ENCODE measurements around the gene KCNK17. TPM values are rescaled to one million over a fixed set of nuclear protein-coding genes. Genes with fewer than 3 reads are reported as not detected.

KCNK17 gene
- total RNA-seq, 1 experiment from 2014 or later = not detected

- H3K4me2 ChIP-seq (ENCODE audit: low read length) = no peak overlapping the region
- BruUV-seq (replicated peaks) = no TSS peak
- H3K36me3 ChIP-seq (ENCODE audit: low read depth, low read length) = no peaks in the 10 kb centered on the region
These were observed 34.7 kb downstream of the KCNK17 start for GRCh38 chr6:39279539-39279938.

GRCh38 chr6:39276379-39276995 lies 37.7 kb downstream of the KCNK17 start:
- BruUV-seq (replicated peaks) = no TSS peak
- Histone ChIP-seq H3F3A (ENCODE audit: low read length, unreplicated experiment) (no peaks in the 10 kb centered on the region), H3K79me2 (ENCODE audit: low read length) (no peaks in the 10 kb centered on the region), H3K36me3 (ENCODE audit: low read depth, low read length) (no peaks in the 10 kb centered on the region), H3K4me3 (ENCODE audit: low read length) (no peak overlapping the region), H3K9me2 (replicated peaks; ENCODE audit: low read length) (no peaks in the 10 kb centered on the region), H3K27ac (ENCODE audit: low read length) (no peak overlapping the region), H3K9ac (ENCODE audit: low read length) (no peak overlapping the region), H3K9me3 (ENCODE audit: low read length) (no peaks in the 10 kb centered on the region), H2AFZ (ENCODE audit: low read length) (no peak overlapping the region), H3K4me2 (ENCODE audit: low read length) (no peak overlapping the region), H4K20me1 (ENCODE audit: low read length) (no peaks in the 10 kb centered on the region), H3K4me1 (ENCODE audit: insufficient read depth, low read length) (peaks cover 20% of the 10 kb centered on the region), H3K27me3 (ENCODE audit: low read length) (no peaks in the 10 kb centered on the region)
- no peak for DNase-seq
- intact Hi-C loops (cut with micrococcal nuclease) = no loop called here
- CTCF ChIA-PET = no interaction called here
- no peak for TF ChIP-seq EZH2 (IDR thresholded peaks at IDR 0.05; ENCODE audit: low read length, unreplicated experiment)
- TF ChIP-seq CTCF (conservative IDR thresholded peaks at IDR 0.05; ENCODE audit: low read depth, low read length) = no peak
- no peak for TF ChIP-seq EZH2phosphoT487 (IDR thresholded peaks at IDR 0.05; ENCODE audit: borderline replicate concordance, low read length)
- no peak for ATAC-seq
- POLR2A ChIA-PET (ENCODE audit: unreplicated experiment) = no interaction called here

More at GRCh38 chr6:39279539-39279938, 34.7 kb downstream of the KCNK17 start:
- Histone ChIP-seq H3K79me2 (ENCODE audit: low read length) (no peaks in the 10 kb centered on the region), H3K4me3 (ENCODE audit: low read length) (no peak overlapping the region), H3F3A (ENCODE audit: low read length, unreplicated experiment) (no peaks in the 10 kb centered on the region), H4K20me1 (ENCODE audit: low read length) (no peaks in the 10 kb centered on the region), H3K9me2 (replicated peaks; ENCODE audit: low read length) (no peaks in the 10 kb centered on the region), H3K27me3 (ENCODE audit: low read length) (no peaks in the 10 kb centered on the region), H3K27ac (ENCODE audit: low read length) (peak overlapping the region; percentile 87), H3K9ac (ENCODE audit: low read length) (peak overlapping the region; percentile 38), H3K4me1 (ENCODE audit: insufficient read depth, low read length) (peaks cover 20% of the 10 kb centered on the region), H3K9me3 (ENCODE audit: low read length) (no peaks in the 10 kb centered on the region), H2AFZ (ENCODE audit: low read length) (no peak overlapping the region)
- no peak for TF ChIP-seq EZH2 (IDR thresholded peaks at IDR 0.05; ENCODE audit: low read length, unreplicated experiment)
- no peak for TF ChIP-seq EZH2phosphoT487 (IDR thresholded peaks at IDR 0.05; ENCODE audit: borderline replicate concordance, low read length)
- TF ChIP-seq CTCF (conservative IDR thresholded peaks at IDR 0.05; ENCODE audit: low read depth, low read length) = no peak
- POLR2A ChIA-PET (ENCODE audit: unreplicated experiment) = no interaction called here
- DNase-seq (no peak), ATAC-seq (no peak)
- intact Hi-C loops (cut with micrococcal nuclease) = no loop called here
- CTCF ChIA-PET = no interaction called here

GRCh38 chr6:39274903-39275302 lies 39.3 kb downstream of the KCNK17 start:
- no peaks in the 10 kb centered on the region for H3K9me2 ChIP-seq (replicated peaks; ENCODE audit: low read length)
- DNase-seq = no peak
- no peak overlapping the region for H3K27ac ChIP-seq (ENCODE audit: low read length)
- intact Hi-C loops (cut with micrococcal nuclease) = no loop called here
- H3K4me2 ChIP-seq (ENCODE audit: low read length) = no peak overlapping the region
- ChIA-PET POLR2A (ENCODE audit: unreplicated experiment) (no interaction called here), CTCF (no interaction called here)
- H3F3A ChIP-seq (ENCODE audit: low read length, unreplicated experiment) = no peaks in the 10 kb centered on the region
- H3K4me3 ChIP-seq (ENCODE audit: low read length) = no peak overlapping the region
- no peaks in the 10 kb centered on the region for H4K20me1 ChIP-seq (ENCODE audit: low read length)
- H3K9me3 ChIP-seq (ENCODE audit: low read length) = no peaks in the 10 kb centered on the region
- ATAC-seq = no peak
- no peaks in the 10 kb centered on the region for H3K79me2 ChIP-seq (ENCODE audit: low read length)
- H3K36me3 ChIP-seq (ENCODE audit: low read depth, low read length) = no peaks in the 10 kb centered on the region
- TF ChIP-seq EZH2 (IDR thresholded peaks at IDR 0.05; ENCODE audit: low read length, unreplicated experiment) (no peak), EZH2phosphoT487 (IDR thresholded peaks at IDR 0.05; ENCODE audit: borderline replicate concordance, low read length) (no peak), CTCF (conservative IDR thresholded peaks at IDR 0.05; ENCODE audit: low read depth, low read length) (no peak)
- H3K9ac ChIP-seq (ENCODE audit: low read length) = no peak overlapping the region
- BruUV-seq (replicated peaks) = no TSS peak
- no peak overlapping the region for H2AFZ ChIP-seq (ENCODE audit: low read length)
- H3K27me3 ChIP-seq (ENCODE audit: low read length) = no peaks in the 10 kb centered on the region
- peaks cover 6% of the 10 kb centered on the region for H3K4me1 ChIP-seq (ENCODE audit: insufficient read depth, low read length)

Data from PC-3 (cell line).